Measurements from ENCODE around the gene SYNGR2. TPM values are rescaled to one million over a fixed set of nuclear protein-coding genes. Genes with fewer than 3 reads are reported as not detected.
A peak's percentile ranks its signal among the peaks of the same experiment; 100 is the strongest.

The SYNGR2 gene
- total and polyA plus RNA-seq, 9 of the 15 experiments (the other 6 are each of a cell fraction or from before 2014, with no cell fraction given): 1.4 to 173 (median 87.8) TPM

GRCh38 chr17:78127888-78128550 lies 40.4 kb upstream of the SYNGR2 start (continued):
- TF ChIP-seq TRIM24 (IDR thresholded peaks at IDR 0.05) (no peak), MLLT1 (IDR thresholded peaks at IDR 0.05) (peak in 1 of 2 experiments; percentile 22; a peak in 1 of 4 replicates), MIER1 (IDR thresholded peaks at IDR 0.05; ENCODE audit: low read depth) (peak; percentile 79), ZNF232 (CRISPR knock-in tag; IDR thresholded peaks at IDR 0.05) (no peak), DPF2 (IDR thresholded peaks at IDR 0.05) (no peak), CHD1 (IDR thresholded peaks at IDR 0.05; ENCODE audit: low read length) (peak; percentile 42), RBFOX2 (IDR thresholded peaks at IDR 0.05; ENCODE audit: low read depth, low read length) (peak; percentile 78), REST (IDR thresholded peaks at IDR 0.05; ENCODE audit: borderline replicate concordance) (no peak), REST (CRISPR knock-in tag; IDR thresholded peaks at IDR 0.05; ENCODE audit: low read depth) (peak; percentile 15; the same call in 1 of the 2 replicates), FIP1L1 (IDR thresholded peaks at IDR 0.05; ENCODE audit: low read depth, low read length, poor library complexity, severe bottlenecking) (peak; percentile 17), BRD4 (IDR thresholded peaks at IDR 0.05) (0 out of 2 replicates have a peak, but pooled peaks have one; percentile 65), ZNF408 (CRISPR knock-in tag; IDR thresholded peaks at IDR 0.05; ENCODE audit: low read depth) (no peak), ZNF197 (CRISPR knock-in tag; IDR thresholded peaks at IDR 0.05; ENCODE audit: low read depth) (no peak), ETV1 (tag; conservative IDR thresholded peaks at IDR 0.05; ENCODE audit: low read depth) (no peak), ZFX (CRISPR knock-in tag; IDR thresholded peaks at IDR 0.05) (0 out of 2 replicates have a peak, but pooled peaks have one; percentile 25), HMG20A (CRISPR knock-in tag; conservative IDR thresholded peaks at IDR 0.05) (no peak), RBBP5 (IDR thresholded peaks at IDR 0.05; ENCODE audit: borderline replicate concordance, insufficient read depth, low read length, poor library complexity, severe bottlenecking) (peak; percentile 2), PCBP1 (IDR thresholded peaks at IDR 0.05; ENCODE audit: low read depth, low read length, poor library complexity, severe bottlenecking) (peak; percentile 65)

All from K562 (cell line).